GM12801 (cell line): ENCODE results near the gene CYP20A1.

ENCODE experiments used
- CTCF ChIP-seq: IDR thresholded peaks from one replicate; pipeline ENCODE4 v1.5.1; 2011; ENCODE audit warnings: control low read depth; ENCODE audit not compliant: insufficient read length; ENCODE audit errors: extremely low read depth

CYP20A1 gene

GRCh38 chr2:203341741-203342310 lies 103.0 kb downstream of the CYP20A1 start:
- no peak for TF ChIP-seq CTCF

- no peak for TF ChIP-seq CTCF
Observed at GRCh38 chr2:203344667-203345066, 105.8 kb downstream of the CYP20A1 start.

GRCh38 chr2:203346612-203347011 lies 107.8 kb downstream of the CYP20A1 start:
- TF ChIP-seq CTCF: no peak

- no peak for TF ChIP-seq CTCF
Observed at GRCh38 chr2:203347375-203347774, 108.6 kb downstream of the CYP20A1 start.

- TF ChIP-seq CTCF: no peak
Observed at GRCh38 chr2:203352604-203353255, 113.9 kb downstream of the CYP20A1 start.

- no peak for TF ChIP-seq CTCF
Observed at GRCh38 chr2:203354966-203355365, 116.1 kb downstream of the CYP20A1 start.
